Caco-2 (cell line): ENCODE results near the gene LRP1. TPM values are rescaled to one million over a fixed set of nuclear protein-coding genes. Genes with fewer than 3 reads are reported as not detected.

Experiments
- BruUV-seq: library from RNA; stranded (reverse); fragments of 400-500 nt; replicated peaks from 2 replicates; lab custom pipeline; 2021; lab: Mats Ljungman, UMichigan
- CTCF ChIA-PET: fragments of 300-600 bp; sonication (Branson Sonifier 250); formaldehyde crosslinking; loops from one replicate; lab custom pipeline; 2022; ENCODE audit warnings: antibody characterized with exemption; lab: Charles Lee
- POLR2A ChIA-PET: fragments of 300-600 bp; sonication (Branson Sonifier 250); formaldehyde crosslinking; loops from one replicate; lab custom pipeline; 2022; ENCODE audit warnings: antibody characterized with exemption; lab: Charles Lee
- DNase-seq, 2 experiments: peaks; one replicate each; pipeline versions ENCODE4 v3.0.0 to v3.0.0-alpha.2; 2020 to 2022
- H3K27me3 ChIP-seq: replicated peaks from 2 replicates; pipeline ENCODE4 v1.6.0; 2011; ENCODE audit warnings: low read length; ENCODE audit not compliant: control insufficient read depth, insufficient read depth
- H3K36me3 ChIP-seq: 2 replicates; pipeline ENCODE4 v1.5.1; 2011; ENCODE audit warnings: low read length; ENCODE audit not compliant: control insufficient read depth, insufficient read depth
- H3K4me1 ChIP-seq: fragments of 250-450 bp; sonication (Bioruptor Pico); 2 replicates; pipeline ENCODE4 v1.5.1; 2020; ENCODE audit warnings: mild to moderate bottlenecking
- H3K4me3 ChIP-seq: 2 replicates; pipeline ENCODE4 v1.5.1; 2011; ENCODE audit warnings: low read depth, mild to moderate bottlenecking, control low read depth, low read length
- H3K9me3 ChIP-seq: fragments of 250-450 bp; sonication (Bioruptor Pico); 2 replicates; pipeline ENCODE4 v1.5.1; 2020; ENCODE audit warnings: mild to moderate bottlenecking, moderate library complexity
- H3K27ac Mint-ChIP-seq: one replicate; pipeline ENCODE4 v1.8.0; 2022; ENCODE audit warnings: mixed read lengths; ENCODE audit not compliant: unreplicated experiment
- H3K27me3 Mint-ChIP-seq: one replicate; pipeline ENCODE4 v1.8.0; 2022; ENCODE audit warnings: mixed read lengths; ENCODE audit not compliant: insufficient read depth, unreplicated experiment
- H3K36me3 Mint-ChIP-seq: one replicate; pipeline ENCODE4 v1.8.0; 2022; ENCODE audit warnings: mild to moderate bottlenecking, mixed read lengths; ENCODE audit not compliant: insufficient read depth, unreplicated experiment
- H3K4me1 Mint-ChIP-seq: one replicate; pipeline ENCODE4 v1.8.0; 2022; ENCODE audit warnings: low read depth, mixed read lengths; ENCODE audit not compliant: unreplicated experiment
- H3K4me3 Mint-ChIP-seq: one replicate; pipeline ENCODE4 v1.8.0; 2022; ENCODE audit warnings: mild to moderate bottlenecking, moderate library complexity, mixed read lengths; ENCODE audit not compliant: unreplicated experiment
- H3K9me3 Mint-ChIP-seq: one replicate; pipeline ENCODE4 v1.8.0; 2022; ENCODE audit warnings: mixed read lengths; ENCODE audit not compliant: unreplicated experiment
- CTCF ChIP-seq, 2 experiments: fragments of 200-600 bp in 1 of 2; IDR thresholded peaks; 1 replicate in 1 of 2; 2 replicates in 1 of 2; pipeline versions ENCODE4 v1.5.1 to v1.8.0; 2011 to 2022; ENCODE audit warnings: antibody characterized with exemption in 1 of 2, control low read depth in 1 of 2, inconsistent platforms in 1 of 2, low read depth in 1 of 2, low read length in 1 of 2, mild to moderate bottlenecking in 1 of 2, moderate library complexity in 1 of 2; ENCODE audit not compliant: insufficient read depth in 1 of 2, severe bottlenecking in 1 of 2, unreplicated experiment in 1 of 2
- intact Hi-C: fragments of 100-400 bp; cut with micrococcal nuclease; formaldehyde crosslinking; loops from one replicate; pipeline ENCODE4 v1.10.0; 2022; ENCODE audit not compliant: unreplicated experiment
- total RNA-seq: library from RNA; stranded (reverse); gene quantifications from 2 replicates; pipeline ENCODE4 v1.2.3, GENCODE V29; 2022

LRP1 gene
- total RNA-seq, 1 experiment from 2014 or later, result 111 TPM

GRCh38 chr12:57139796-57140649 lies 11.7 kb downstream of the LRP1 start:
- ChIA-PET CTCF (no interaction called here), POLR2A (no interaction called here)
- H3K4me1 ChIP-seq, result peaks cover 22% of the 10 kb centered on the region
- Mint-ChIP-seq H3K27ac (peak overlapping the region; percentile 3), H3K9me3 (no peaks in the 10 kb centered on the region), H3K4me1 (peaks cover 21% of the 10 kb centered on the region), H3K36me3 (peaks cover 22% of the 10 kb centered on the region), H3K27me3 (no peaks in the 10 kb centered on the region), H3K4me3 (no peak overlapping the region)
- BruUV-seq, result no TSS peak
- no peak overlapping the region for H3K4me3 ChIP-seq
- intact Hi-C loops, result no loop called here
- no peak for DNase-seq
- H3K9me3 ChIP-seq, result no peaks in the 10 kb centered on the region
- no peak for TF ChIP-seq CTCF (IDR thresholded peaks at IDR 0.05; ENCODE audit: insufficient read depth in 1 of 2, low read depth in 1 of 2, low read length in 1 of 2, severe bottlenecking in 1 of 2, unreplicated experiment in 1 of 2)
- peaks cover 9% of the 10 kb centered on the region for H3K36me3 ChIP-seq
- H3K27me3 ChIP-seq, result no peaks in the 10 kb centered on the region

DNA sequence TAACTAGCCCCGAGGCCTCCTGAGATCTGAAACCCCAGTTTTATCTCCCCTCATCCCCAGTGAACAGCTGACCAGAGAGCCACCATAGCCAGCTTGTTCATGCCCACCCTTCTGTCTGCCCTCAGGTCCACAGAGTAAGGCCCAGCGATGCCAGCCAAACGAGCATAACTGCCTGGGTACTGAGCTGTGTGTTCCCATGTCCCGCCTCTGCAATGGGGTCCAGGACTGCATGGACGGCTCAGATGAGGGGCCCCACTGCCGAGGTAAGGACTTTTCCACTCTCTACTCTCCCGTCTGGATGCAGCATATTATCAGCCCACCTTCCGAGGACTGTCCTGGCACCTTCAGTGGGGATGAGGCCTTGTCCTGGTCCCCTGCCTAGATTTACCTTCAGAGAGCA lies 13.0 kb downstream of the LRP1 start:
- H3K27me3 Mint-ChIP-seq, result no peaks in the 10 kb centered on the region
- CTCF ChIA-PET, result no interaction called here
- intact Hi-C loops, result no loop called here
- H3K27ac Mint-ChIP-seq, result no peak overlapping the region
- H3K4me1 Mint-ChIP-seq, result peaks cover 31% of the 10 kb centered on the region
- BruUV-seq, result no TSS peak
- H3K9me3 Mint-ChIP-seq, result no peaks in the 10 kb centered on the region
- no peak for TF ChIP-seq CTCF (IDR thresholded peaks at IDR 0.05; ENCODE audit: insufficient read depth in 1 of 2, low read depth in 1 of 2, low read length in 1 of 2, severe bottlenecking in 1 of 2, unreplicated experiment in 1 of 2)
- H3K36me3 ChIP-seq, result peaks cover 11% of the 10 kb centered on the region
- H3K4me1 ChIP-seq, result peaks cover 31% of the 10 kb centered on the region
- H3K27me3 ChIP-seq, result no peaks in the 10 kb centered on the region
- H3K4me3 Mint-ChIP-seq, result no peak overlapping the region
- no peak for DNase-seq
- POLR2A ChIA-PET, result no interaction called here
- no peak overlapping the region for H3K4me3 ChIP-seq
- H3K36me3 Mint-ChIP-seq, result peaks cover 30% of the 10 kb centered on the region
- no peaks in the 10 kb centered on the region for H3K9me3 ChIP-seq

- DNase-seq, result no peak
- no peaks in the 10 kb centered on the region for H3K9me3 Mint-ChIP-seq
- intact Hi-C loops, result no loop called here
- no peaks in the 10 kb centered on the region for H3K27me3 Mint-ChIP-seq
- H3K4me1 ChIP-seq, result peaks cover 38% of the 10 kb centered on the region
- H3K36me3 Mint-ChIP-seq, result peaks cover 30% of the 10 kb centered on the region
- no peak overlapping the region for H3K27ac Mint-ChIP-seq
- peaks cover 40% of the 10 kb centered on the region for H3K4me1 Mint-ChIP-seq
- peaks cover 11% of the 10 kb centered on the region for H3K36me3 ChIP-seq
- no peak for TF ChIP-seq CTCF (IDR thresholded peaks at IDR 0.05; ENCODE audit: insufficient read depth in 1 of 2, low read depth in 1 of 2, low read length in 1 of 2, severe bottlenecking in 1 of 2, unreplicated experiment in 1 of 2)
- no peak overlapping the region for H3K4me3 ChIP-seq
- POLR2A ChIA-PET, result no interaction called here
- BruUV-seq, result no TSS peak
- H3K4me3 Mint-ChIP-seq, result no peak overlapping the region
- CTCF ChIA-PET, result no interaction called here
- H3K9me3 ChIP-seq, result no peaks in the 10 kb centered on the region
- H3K27me3 ChIP-seq, result no peaks in the 10 kb centered on the region
Measured at GRCh38 chr12:57142121-57142520, 13.8 kb downstream of the LRP1 start.
